Right atrium auricular region (tissue), 2 donors: ENCODE measurements around the gene LMTK2. TPM values are rescaled to one million over a fixed set of nuclear protein-coding genes. Genes with fewer than 3 reads are reported as not detected.

ENCODE experiments used
- DNase-seq: peaks from one replicate; pipeline ENCODE4 v3.0.0-alpha.2; 2019; ENCODE audit warnings: low spot score
- H3K27ac ChIP-seq, 2 donors: fragments of 200-600 bp; sonication (generic); 1 replicate in 1 of 2; 2 replicates in 1 of 2; pipeline ENCODE4 v1.5.1; 2016 to 2019
- H3K27me3 ChIP-seq, 2 donors: fragments of 200-600 bp; sonication (generic); one replicate each; pipeline versions ENCODE4 v1.5.1 to v1.6.0; 2017 to 2019
- H3K36me3 ChIP-seq: fragments of 200-600 bp; sonication (generic); one replicate; pipeline ENCODE4 v1.5.1; 2016
- H3K4me1 ChIP-seq, 2 donors: fragments of 200-600 bp; sonication (generic); one replicate each; pipeline versions ENCODE4 v1.5.1 to v1.6.0; 2017 to 2019
- H3K4me3 ChIP-seq, 2 donors: fragments of 200-600 bp; sonication (generic); 1 replicate in 1 of 2; 2 replicates in 1 of 2; pipeline ENCODE4 v1.5.1; 2017 to 2019; ENCODE audit warnings: mild to moderate bottlenecking in 1 of 2, moderate library complexity in 1 of 2
- H3K9me3 ChIP-seq, 2 donors: fragments of 200-600 bp; sonication (generic); one replicate each; pipeline ENCODE4 v1.5.1; 2019
- total RNA-seq, 2 donors: library from RNA; depleted of rRNA; stranded (reverse); fragments of >200 nt; gene quantifications; one replicate each; pipeline ENCODE4 v1.1.0, GENCODE V29; 2016
- TF ChIP-seq, protein P1 (sequence below), 2 donors: fragments of 200-600 bp; sonication (generic); IDR thresholded peaks; one replicate each; pipeline ENCODE4 v1.5.1; 2019; ENCODE audit warnings: antibody characterized with exemption in 2 of 2

Gene LMTK2
- total RNA-seq, 2 donors from 2014 or later: 39.2 to 54.1 TPM

DNA sequence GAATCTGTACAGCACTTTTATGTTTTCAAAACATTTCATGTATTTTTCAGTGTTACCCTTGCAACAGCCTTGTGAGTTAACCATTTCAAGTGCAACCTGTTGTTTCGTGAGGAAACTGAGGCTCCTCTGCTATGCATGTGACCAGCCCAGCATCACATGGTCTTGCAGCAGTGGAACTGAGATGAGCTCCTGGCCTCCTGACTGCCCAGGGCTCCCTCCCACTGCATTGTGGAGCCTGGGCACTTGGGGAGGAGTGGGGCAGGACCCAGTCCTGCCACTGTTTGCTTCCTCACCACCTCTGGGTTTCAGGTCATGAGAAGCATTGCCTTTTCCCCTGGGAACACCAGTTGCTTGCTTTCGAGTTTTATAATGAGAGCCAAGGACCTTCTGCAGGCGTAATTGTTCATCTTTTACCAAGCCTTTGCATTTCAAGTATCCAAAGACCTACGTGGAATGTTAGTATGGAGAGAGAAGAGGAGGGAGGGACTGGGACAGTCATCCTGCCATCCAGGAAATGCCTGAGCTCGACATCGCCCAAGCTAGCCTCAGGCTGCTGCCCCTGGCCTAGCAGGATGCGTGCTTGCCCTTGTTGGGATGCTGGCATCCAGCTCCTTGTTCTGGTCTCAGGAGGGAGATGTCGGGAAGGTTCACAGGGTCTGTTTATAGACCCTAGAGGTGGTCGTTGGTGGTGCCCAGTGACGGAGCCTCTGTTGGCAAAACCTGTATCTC, 72.3 kb downstream of the LMTK2 start:
- H3K27ac ChIP-seq: peak overlapping the region; percentile 73 to 79
- TF ChIP-seq, protein P1, sequence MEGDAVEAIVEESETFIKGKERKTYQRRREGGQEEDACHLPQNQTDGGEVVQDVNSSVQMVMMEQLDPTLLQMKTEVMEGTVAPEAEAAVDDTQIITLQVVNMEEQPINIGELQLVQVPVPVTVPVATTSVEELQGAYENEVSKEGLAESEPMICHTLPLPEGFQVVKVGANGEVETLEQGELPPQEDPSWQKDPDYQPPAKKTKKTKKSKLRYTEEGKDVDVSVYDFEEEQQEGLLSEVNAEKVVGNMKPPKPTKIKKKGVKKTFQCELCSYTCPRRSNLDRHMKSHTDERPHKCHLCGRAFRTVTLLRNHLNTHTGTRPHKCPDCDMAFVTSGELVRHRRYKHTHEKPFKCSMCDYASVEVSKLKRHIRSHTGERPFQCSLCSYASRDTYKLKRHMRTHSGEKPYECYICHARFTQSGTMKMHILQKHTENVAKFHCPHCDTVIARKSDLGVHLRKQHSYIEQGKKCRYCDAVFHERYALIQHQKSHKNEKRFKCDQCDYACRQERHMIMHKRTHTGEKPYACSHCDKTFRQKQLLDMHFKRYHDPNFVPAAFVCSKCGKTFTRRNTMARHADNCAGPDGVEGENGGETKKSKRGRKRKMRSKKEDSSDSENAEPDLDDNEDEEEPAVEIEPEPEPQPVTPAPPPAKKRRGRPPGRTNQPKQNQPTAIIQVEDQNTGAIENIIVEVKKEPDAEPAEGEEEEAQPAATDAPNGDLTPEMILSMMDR (IDR thresholded peaks at IDR 0.05): no peak

DNA sequence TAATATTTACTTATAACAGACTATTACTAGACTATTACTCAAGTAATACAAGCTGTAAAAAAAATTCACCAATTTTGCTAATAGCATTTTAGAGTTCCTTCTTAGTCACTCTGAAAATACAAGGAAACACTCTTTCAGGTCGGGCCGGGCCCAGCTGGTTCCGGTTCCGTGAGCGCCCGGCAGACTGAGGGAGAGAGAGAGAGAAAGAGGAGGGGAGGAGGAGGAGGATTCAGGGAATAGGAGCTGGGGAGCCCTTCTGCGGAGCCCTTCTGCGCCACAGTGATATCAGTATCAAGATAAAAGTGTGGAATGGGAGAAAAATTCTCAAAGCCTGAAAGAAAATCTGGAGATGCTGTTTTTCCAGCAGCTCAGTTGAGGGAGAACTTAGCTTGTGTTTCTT, 74.1 kb downstream of the LMTK2 start:
- H3K27me3 ChIP-seq: no peaks in the 10 kb centered on the region
- H3K36me3 ChIP-seq: peaks cover 3% of the 10 kb centered on the region
- TF ChIP-seq, protein P1 (IDR thresholded peaks at IDR 0.05): no peak
- peaks cover 0 to 19% of the 10 kb centered on the region in 2 donors for H3K4me1 ChIP-seq
- no peak overlapping the region for H3K27ac ChIP-seq
- H3K4me3 ChIP-seq: no peak overlapping the region
- H3K9me3 ChIP-seq: no peaks in the 10 kb centered on the region
- no peak for DNase-seq

More for the DNA sequence above, 72.3 kb downstream of the LMTK2 start:
- Histone ChIP-seq H3K9me3 (no peaks in the 10 kb centered on the region), H3K4me1 (peaks cover 0 to 26% of the 10 kb centered on the region in 2 donors), H3K4me3 (no peak overlapping the region), H3K36me3 (peaks cover 6% of the 10 kb centered on the region), H3K27me3 (no peaks in the 10 kb centered on the region)
- DNase-seq: no peak

DNA sequence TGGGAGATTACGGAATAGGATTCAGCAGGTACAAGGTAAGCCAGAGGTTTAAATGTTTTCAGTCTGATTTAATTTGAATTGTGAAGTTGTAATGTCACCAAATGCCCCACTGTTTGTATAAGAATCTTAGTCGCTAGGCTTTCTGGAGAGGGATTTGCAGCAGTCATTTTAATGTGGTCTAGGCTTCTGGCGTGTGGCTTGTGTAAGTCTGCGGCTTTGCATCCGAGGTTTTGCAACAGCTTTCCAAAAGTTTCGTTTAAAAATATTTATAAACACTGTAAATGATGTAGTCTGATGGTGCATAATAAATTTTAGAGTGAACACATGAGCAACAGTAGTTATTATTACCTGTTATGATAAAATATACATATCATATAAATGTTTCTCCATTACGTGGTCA, 78.4 kb downstream of the LMTK2 start:
- Histone ChIP-seq H3K27me3 (no peaks in the 10 kb centered on the region), H3K4me1 (no peaks in the 10 kb centered on the region), H3K36me3 (no peaks in the 10 kb centered on the region), H3K4me3 (no peak overlapping the region), H3K9me3 (no peaks in the 10 kb centered on the region), H3K27ac (no peak overlapping the region)
- DNase-seq: no peak
- TF ChIP-seq, protein P1 (IDR thresholded peaks at IDR 0.05): no peak

DNA sequence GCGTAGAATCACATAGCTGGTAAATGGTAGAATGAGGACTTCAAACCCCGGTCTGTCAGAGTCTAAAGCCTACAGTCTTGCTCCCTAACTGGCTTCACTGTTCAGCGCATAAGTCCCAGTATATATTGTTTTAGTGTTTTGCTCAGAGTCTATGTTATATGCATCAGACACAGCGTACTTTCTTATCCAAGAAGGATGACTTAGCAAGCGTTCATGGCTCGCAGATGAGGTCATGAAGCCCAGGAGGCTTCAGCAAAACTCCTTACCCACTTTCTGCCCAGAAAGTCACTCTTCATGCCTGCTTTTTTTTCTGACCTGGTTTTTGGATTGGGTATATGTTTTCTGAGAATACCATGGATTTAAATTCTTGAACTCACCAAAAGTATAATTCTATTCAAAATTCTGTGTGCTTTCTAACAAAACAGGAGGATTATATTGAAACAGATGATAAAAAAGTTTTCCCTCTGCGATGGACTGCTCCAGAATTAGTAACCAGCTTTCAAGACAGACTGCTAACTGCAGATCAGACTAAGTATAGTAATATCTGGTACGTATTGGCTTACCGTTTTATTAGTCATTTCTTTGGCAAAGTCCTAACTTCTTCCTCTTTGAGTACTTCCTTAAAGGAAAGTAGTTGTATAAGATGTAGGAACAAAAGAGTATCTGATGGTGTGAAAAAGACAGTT, 79.9 kb downstream of the LMTK2 start:
- TF ChIP-seq, protein P1 (IDR thresholded peaks at IDR 0.05): no peak
- Histone ChIP-seq H3K36me3 (peaks cover 11% of the 10 kb centered on the region), H3K27me3 (no peaks in the 10 kb centered on the region), H3K4me3 (no peak overlapping the region), H3K9me3 (no peaks in the 10 kb centered on the region), H3K27ac (peak overlapping the region; percentile 29 to 65), H3K4me1 (no peaks in the 10 kb centered on the region)
- DNase-seq: no peak

DNA sequence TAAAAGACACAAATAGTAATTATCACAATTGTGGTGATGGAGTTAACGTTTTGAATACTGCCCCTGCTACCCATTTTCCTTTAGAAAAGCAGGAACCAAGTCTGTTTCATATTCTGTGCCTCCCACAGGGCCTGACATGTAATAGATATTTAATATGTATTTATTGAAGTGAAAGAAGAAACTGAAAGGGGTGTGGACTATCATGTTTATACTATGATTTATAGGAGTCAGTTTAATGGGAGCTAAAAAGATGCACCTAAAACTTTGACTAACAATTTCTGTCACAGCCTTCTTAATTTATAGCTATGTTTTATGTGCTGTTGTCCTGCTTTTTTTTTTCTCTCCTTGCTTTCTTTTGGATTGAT, 80.5 kb downstream of the LMTK2 start:
- H3K27ac ChIP-seq: peak overlapping the region in 1 of 2 donors; percentile 65
- H3K9me3 ChIP-seq: no peaks in the 10 kb centered on the region
- TF ChIP-seq, protein P1 (IDR thresholded peaks at IDR 0.05): no peak
- H3K36me3 ChIP-seq: peaks cover 16% of the 10 kb centered on the region
- no peaks in the 10 kb centered on the region for H3K27me3 ChIP-seq
- no peak for DNase-seq
- H3K4me3 ChIP-seq: no peak overlapping the region
- no peaks in the 10 kb centered on the region for H3K4me1 ChIP-seq
